Body of pancreas (tissue), 4 donors: ENCODE results near the gene CRYM. TPM values are rescaled to one million over a fixed set of nuclear protein-coding genes. Genes with fewer than 3 reads are reported as not detected.
A peak's percentile ranks its signal among the peaks of the same experiment; 100 is the strongest.

Experiments used
- ATAC-seq: fragments of 150-250 bp; one replicate; pipeline ENCODE4 v1.9.1; 2016
- DNase-seq, 4 donors: peaks; one replicate each; pipeline ENCODE4 v3.0.0-alpha.2; 2019
- H3K27ac ChIP-seq, 4 donors: fragments of 200-600 bp; sonication (generic); 1 replicate in 3 of 4; 2 replicates in 1 of 4; pipeline versions ENCODE4 v1.5.1 to v1.6.1; 2016 to 2019; ENCODE audit warnings: mild to moderate bottlenecking in 1 of 4, mixed read lengths in 1 of 4, moderate library complexity in 1 of 4
- H3K27me3 ChIP-seq, 2 donors: fragments of 200-600 bp; sonication (generic); one replicate each; pipeline ENCODE4 v1.6.0; 2016; ENCODE audit warnings: mild to moderate bottlenecking in 1 of 2
- H3K36me3 ChIP-seq, 2 donors: fragments of 200-600 bp; sonication (generic); replicated peaks in 1 of 2; 2 replicates each; pipeline ENCODE4 v1.5.1; 2016; ENCODE audit warnings: low read depth in 2 of 2; ENCODE audit not compliant: insufficient read depth in 1 of 2
- H3K4me1 ChIP-seq: fragments of 200-600 bp; sonication (generic); one replicate; pipeline ENCODE4 v1.6.0; 2016
- H3K4me3 ChIP-seq, 2 donors: fragments of 200-600 bp; sonication (generic); 1 replicate in 1 of 2; 2 replicates in 1 of 2; pipeline ENCODE4 v1.5.1; 2016 to 2019
- H3K9me3 ChIP-seq, 3 donors: fragments of 200-600 bp; sonication (generic); 1 replicate in 2 of 3; 2 replicates in 1 of 3; pipeline ENCODE4 v1.5.1; 2016
- POLR2A ChIP-seq, 3 donors: fragments of 450-650 bp; IDR thresholded peaks; one replicate each; pipeline ENCODE4 v1.6.1; 2016; ENCODE audit warnings: antibody characterized with exemption in 3 of 3, mild to moderate bottlenecking in 2 of 3
- WGBS, 2 donors: methylation state at CpG; one replicate each; pipeline ENCODE4 v1.1.5; 2017; 5-methylcytosine and 5-hydroxymethylcytosine counted together
- intact Hi-C: fragments of 100-400 bp; cut with DNase I; formaldehyde crosslinking; loops from one replicate; pipeline ENCODE4 v1.15.1; 2023
- total RNA-seq, 2 donors: library from RNA; depleted of rRNA; stranded (reverse); fragments of >200 nt; gene quantifications; one replicate each; pipeline ENCODE4 v1.1.0, GENCODE V29; 2016
- TF ChIP-seq, protein P1 (sequence below), 7 experiments: fragments of 450-650 bp in 4 of 7; fragments of 200-600 bp in 3 of 7; sonication (generic) in 3 of 7; IDR thresholded peaks; one replicate each; pipeline ENCODE4 v1.5.1; 2016 to 2019; ENCODE audit warnings: antibody characterized with exemption in 7 of 7

The CRYM gene
- total RNA-seq, 2 donors from 2014 or later = 0.78 TPM; not detected in 1

DNA sequence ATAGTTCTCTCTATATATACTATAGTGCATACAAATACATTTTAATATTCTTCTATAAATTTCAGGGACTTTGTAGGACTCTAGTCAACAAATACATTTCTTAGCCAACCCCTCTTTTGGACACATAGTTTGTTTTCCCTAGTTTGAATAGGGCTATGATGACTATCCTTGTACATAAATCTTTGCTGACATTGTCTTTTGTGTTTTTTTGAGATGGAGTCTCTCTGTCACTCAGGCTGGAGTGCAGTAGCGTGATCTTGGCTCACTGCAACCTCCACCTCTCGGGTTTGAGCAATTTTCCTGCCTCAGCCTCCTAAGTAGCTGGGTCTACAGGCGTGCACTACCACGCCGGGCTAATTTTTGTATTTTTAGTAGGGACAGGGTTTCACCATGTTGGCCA is 41.3 kb downstream of the CRYM start:
- WGBS, 2 donors = 80 to 89% methylated on average over 5 of the region's 5 CpGs
- Histone ChIP-seq H3K4me1 (peaks cover 8% of the 10 kb centered on the region), H3K36me3 (no peaks in the 10 kb centered on the region), H3K27ac (no peak overlapping the region), H3K27me3 (no peaks in the 10 kb centered on the region), H3K4me3 (no peak overlapping the region), H3K9me3 (no peaks in the 10 kb centered on the region)
- no peak for ATAC-seq
- intact Hi-C loops = no loop called here
- TF ChIP-seq, protein P1, sequence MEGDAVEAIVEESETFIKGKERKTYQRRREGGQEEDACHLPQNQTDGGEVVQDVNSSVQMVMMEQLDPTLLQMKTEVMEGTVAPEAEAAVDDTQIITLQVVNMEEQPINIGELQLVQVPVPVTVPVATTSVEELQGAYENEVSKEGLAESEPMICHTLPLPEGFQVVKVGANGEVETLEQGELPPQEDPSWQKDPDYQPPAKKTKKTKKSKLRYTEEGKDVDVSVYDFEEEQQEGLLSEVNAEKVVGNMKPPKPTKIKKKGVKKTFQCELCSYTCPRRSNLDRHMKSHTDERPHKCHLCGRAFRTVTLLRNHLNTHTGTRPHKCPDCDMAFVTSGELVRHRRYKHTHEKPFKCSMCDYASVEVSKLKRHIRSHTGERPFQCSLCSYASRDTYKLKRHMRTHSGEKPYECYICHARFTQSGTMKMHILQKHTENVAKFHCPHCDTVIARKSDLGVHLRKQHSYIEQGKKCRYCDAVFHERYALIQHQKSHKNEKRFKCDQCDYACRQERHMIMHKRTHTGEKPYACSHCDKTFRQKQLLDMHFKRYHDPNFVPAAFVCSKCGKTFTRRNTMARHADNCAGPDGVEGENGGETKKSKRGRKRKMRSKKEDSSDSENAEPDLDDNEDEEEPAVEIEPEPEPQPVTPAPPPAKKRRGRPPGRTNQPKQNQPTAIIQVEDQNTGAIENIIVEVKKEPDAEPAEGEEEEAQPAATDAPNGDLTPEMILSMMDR (IDR thresholded peaks at IDR 0.05) = no peak
- TF ChIP-seq POLR2A (IDR thresholded peaks at IDR 0.05) = no peak
- no peak for DNase-seq

DNA sequence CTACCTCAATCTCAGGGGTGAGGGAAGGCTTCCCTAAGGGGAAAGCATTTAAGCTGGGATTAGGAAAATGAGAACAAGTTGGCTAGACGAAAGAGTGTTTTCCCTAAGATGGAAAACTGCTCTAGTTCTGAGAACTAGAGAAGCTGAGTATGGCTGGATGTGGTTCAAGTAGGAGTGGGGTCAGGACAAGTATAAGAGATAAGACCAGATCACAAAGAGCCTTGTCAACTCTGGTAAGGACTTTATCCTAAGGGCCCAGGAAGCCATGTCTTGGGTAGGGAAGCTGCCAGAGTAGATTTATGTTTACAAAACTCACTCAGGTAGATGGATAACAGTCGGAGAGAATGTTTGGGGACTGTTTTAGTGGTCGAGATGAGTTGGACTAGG is 42.9 kb downstream of the CRYM start:
- H3K4me3 ChIP-seq = no peak overlapping the region
- no peaks in the 10 kb centered on the region for H3K27me3 ChIP-seq
- no peak overlapping the region for H3K27ac ChIP-seq
- intact Hi-C loops = no loop called here
- DNase-seq (no peak), ATAC-seq (no peak)
- no peaks in the 10 kb centered on the region for H3K36me3 ChIP-seq
- no peak for TF ChIP-seq POLR2A (IDR thresholded peaks at IDR 0.05)
- TF ChIP-seq, protein P1 (IDR thresholded peaks at IDR 0.05) = no peak
- no peaks in the 10 kb centered on the region for H3K9me3 ChIP-seq
- peaks cover 8% of the 10 kb centered on the region for H3K4me1 ChIP-seq
- WGBS, 2 donors = 48 to 72% methylated on average over 3 of the region's 3 CpGs

DNA sequence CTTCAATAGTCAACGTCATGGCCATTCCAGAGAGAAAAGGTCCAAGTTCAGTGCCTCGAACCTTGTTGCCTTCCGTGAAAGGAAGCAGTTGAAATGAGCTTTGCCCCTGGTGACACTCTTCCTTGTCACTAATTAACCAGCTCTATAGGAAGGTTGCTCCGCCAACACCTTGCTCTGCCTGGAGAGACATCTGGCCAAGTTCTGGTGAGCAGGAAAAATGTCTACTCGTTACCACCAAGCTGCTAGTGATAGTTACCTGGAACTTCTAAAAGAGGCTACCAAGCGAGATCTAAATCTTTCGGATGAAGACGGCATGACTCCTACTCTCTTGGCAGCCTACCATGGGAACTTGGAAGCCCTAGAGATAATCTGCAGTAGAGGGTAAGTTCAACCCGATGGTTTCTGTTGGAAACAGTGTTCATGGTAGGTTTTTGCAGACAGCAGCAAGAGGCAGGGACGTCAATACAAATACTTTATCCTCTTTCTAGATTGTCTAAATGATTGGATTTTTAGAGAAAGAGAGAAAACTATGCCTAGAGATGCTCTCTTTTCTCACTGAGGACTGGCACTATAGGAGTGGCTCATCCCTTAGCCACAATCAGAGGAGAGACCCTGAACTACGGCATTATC is 44.5 kb downstream of the CRYM start, which contains the start of gene ANKS4B:
TSS of gene ANKS4B (plus strand) at position 179 of the 630 bp plus-strand sequence. CDS start at position 218, 39 bp downstream.
- no peak within 1 kb of the TSS for H3K27ac ChIP-seq
- H3K9me3 ChIP-seq = no peaks in the 10 kb centered on the region
- 25 to 34% methylated on average over 11 of the region's 11 CpGs for whole genome bisulfite sequencing, 2 donors
- no peak within 1 kb of the TSS for H3K4me3 ChIP-seq
- ATAC-seq (peak; percentile 75), DNase-seq (peak; percentile 29 to 58 (median 49))
- H3K36me3 ChIP-seq = no peaks in the 10 kb centered on the region
- intact Hi-C loops = no loop called here
- no peaks in the 10 kb centered on the region for H3K27me3 ChIP-seq
- TF ChIP-seq POLR2A (IDR thresholded peaks at IDR 0.05) = peak in 1 of 3 donors; percentile 15
- TF ChIP-seq, protein P1 (IDR thresholded peaks at IDR 0.05) = no peak
- H3K4me1 ChIP-seq = peaks cover 8% of the 10 kb centered on the region

DNA sequence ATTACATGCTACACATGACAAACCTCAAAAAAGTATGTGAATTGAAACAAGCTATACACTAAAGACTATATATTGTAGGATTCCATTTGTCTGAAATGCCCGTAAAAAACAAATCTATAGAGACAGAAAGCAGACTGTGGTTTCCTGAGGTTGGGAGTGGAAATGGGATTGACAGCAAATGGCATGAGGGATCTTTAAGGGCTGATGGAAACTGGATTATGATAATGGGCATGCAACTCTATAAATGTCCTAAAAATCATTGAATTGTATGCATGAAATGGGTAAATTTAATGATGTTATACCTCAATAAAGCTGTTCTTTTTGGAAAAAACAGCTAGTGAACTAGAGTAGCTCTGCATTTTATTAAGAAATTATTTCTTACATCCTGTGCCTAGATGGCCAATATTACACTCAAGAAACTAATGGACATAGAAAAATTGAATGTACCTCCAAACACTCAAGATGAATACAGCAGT is 45.0 kb downstream of the CRYM start:
- Histone ChIP-seq H3K9me3 (no peaks in the 10 kb centered on the region), H3K4me3 (no peak overlapping the region), H3K36me3 (no peaks in the 10 kb centered on the region), H3K4me1 (peaks cover 8% of the 10 kb centered on the region), H3K27me3 (no peaks in the 10 kb centered on the region), H3K27ac (no peak overlapping the region)
- no peak for DNase-seq
- intact Hi-C loops = no loop called here
- WGBS, 2 donors = 85 to 92% methylated on average over 1 of the region's 1 CpG
- ATAC-seq = no peak
- no peak for TF ChIP-seq POLR2A (IDR thresholded peaks at IDR 0.05)
- TF ChIP-seq, protein P1 (IDR thresholded peaks at IDR 0.05) = no peak

DNA sequence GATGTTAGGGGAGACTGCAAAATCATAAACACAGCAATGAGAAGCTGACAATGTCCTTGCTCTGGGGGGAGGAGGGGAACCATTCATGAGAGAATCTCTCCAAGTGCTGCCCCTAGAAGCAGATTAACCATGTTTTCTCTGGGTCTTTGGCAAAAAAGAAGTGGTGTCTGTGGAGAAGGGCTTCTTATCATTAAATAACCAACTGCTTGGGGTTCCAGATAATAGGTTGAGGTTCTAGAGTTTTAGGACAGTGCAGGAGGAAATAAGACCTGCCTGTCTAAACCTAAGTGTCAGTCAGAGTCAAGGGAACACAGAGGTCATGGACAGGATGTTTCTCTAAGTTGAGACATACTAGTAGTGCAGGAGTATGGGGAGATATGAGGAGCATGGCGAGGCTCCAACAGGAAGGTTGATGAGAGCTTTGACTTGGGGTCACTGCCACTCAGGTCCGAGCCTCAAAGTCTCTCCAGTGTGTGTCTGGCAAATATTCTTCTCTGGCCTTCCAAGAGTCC is 49.7 kb downstream of the CRYM start:
- no peak for DNase-seq
- intact Hi-C loops = no loop called here

More for the DNA sequence above, 49.7 kb downstream of the CRYM start:
- Histone ChIP-seq H3K4me1 (peaks cover 1% of the 10 kb centered on the region), H3K9me3 (no peaks in the 10 kb centered on the region), H3K4me3 (no peak overlapping the region), H3K27me3 (no peaks in the 10 kb centered on the region), H3K27ac (no peak overlapping the region), H3K36me3 (no peaks in the 10 kb centered on the region)
- ATAC-seq = no peak
- no peak for TF ChIP-seq POLR2A (IDR thresholded peaks at IDR 0.05)
- TF ChIP-seq, protein P1 (IDR thresholded peaks at IDR 0.05) = no peak
- WGBS, 2 donors = 64 to 78% methylated on average over 2 of the region's 2 CpGs
